Neural cell (in vitro differentiated cells): Measurements from ENCODE around the gene P2RX1. TPM values are rescaled to one million over a fixed set of nuclear protein-coding genes. Genes with fewer than 3 reads are reported as not detected.
A peak's percentile ranks its signal among the peaks of the same experiment; 100 is the strongest.

Experiments
- H2AFZ ChIP-seq: fragments of 200-600, 300-800 bp; sonication (generic), shearing (Covaris generic); 2 replicates; pipeline ENCODE4 v1.6.0; 2014; ENCODE audit warnings: low read depth, mild to moderate bottlenecking, antibody characterized with exemption, low read length, moderate library complexity
- H3F3A ChIP-seq: fragments of 200-600 bp; shearing (Covaris generic); 2 replicates; pipeline ENCODE4 v1.6.1; 2016; ENCODE audit warnings: mild to moderate bottlenecking, moderate library complexity, mixed read lengths, antibody characterized with exemption, low read length; ENCODE audit not compliant: insufficient read depth, poor library complexity, severe bottlenecking
- H3K27ac ChIP-seq: fragments of 200-600, 300-800 bp; sonication (generic), shearing (Covaris generic); 2 replicates; pipeline ENCODE4 v1.5.1; 2014; ENCODE audit warnings: mild to moderate bottlenecking, low read length, moderate library complexity
- H3K27me3 ChIP-seq: fragments of 300-800, 200-600 bp; sonication (generic), shearing (Covaris generic); 2 replicates; pipeline ENCODE4 v1.6.0; 2014; ENCODE audit warnings: mild to moderate bottlenecking, low read depth, low read length, moderate library complexity; ENCODE audit not compliant: insufficient read depth
- H3K36me3 ChIP-seq: fragments of 300-800, 200-600 bp; sonication (generic), shearing (Covaris generic); 2 replicates; pipeline ENCODE4 v1.5.1; 2014; ENCODE audit warnings: mild to moderate bottlenecking, antibody characterized with exemption, low read length, moderate library complexity; ENCODE audit not compliant: insufficient read depth
- H3K4me2 ChIP-seq: fragments of 300-800, 200-600 bp; sonication (generic), shearing (Covaris generic); 2 replicates; pipeline ENCODE4 v1.6.0; 2014; ENCODE audit warnings: mild to moderate bottlenecking, low read length
- H3K4me3 ChIP-seq: fragments of 300-800, 200-600 bp; sonication (generic), shearing (Covaris generic); 2 replicates; pipeline ENCODE4 v1.5.1; 2014; ENCODE audit warnings: mild to moderate bottlenecking, low read length, moderate library complexity
- H3K79me2 ChIP-seq: fragments of 200-600 bp; shearing (Covaris generic); replicated peaks from 2 replicates; pipeline ENCODE4 v1.6.0; 2014; ENCODE audit warnings: mild to moderate bottlenecking, low read length, moderate library complexity; ENCODE audit not compliant: insufficient read depth
- H3K9ac ChIP-seq: fragments of 300-800, 200-600 bp; sonication (generic), shearing (Covaris generic); 2 replicates; pipeline ENCODE4 v1.6.1; 2016; ENCODE audit warnings: mild to moderate bottlenecking, low read length, mixed read lengths
- H3K9me2 ChIP-seq: fragments of 200-600 bp; shearing (Covaris generic); 2 replicates; pipeline ENCODE4 v1.6.1; 2016; ENCODE audit warnings: mild to moderate bottlenecking, low read length, mixed read lengths; ENCODE audit not compliant: insufficient read depth
- H3K9me3 ChIP-seq: fragments of 200-600, 300-800 bp; sonication (generic), shearing (Covaris generic); 2 replicates; pipeline ENCODE4 v1.6.1; 2016; ENCODE audit warnings: mild to moderate bottlenecking, mixed run types, low read length, moderate library complexity, mixed read lengths
- H4K20me1 ChIP-seq: fragments of 200-600 bp; shearing (Covaris generic); 2 replicates; pipeline ENCODE4 v1.6.1; 2016; ENCODE audit warnings: mild to moderate bottlenecking, mixed run types; ENCODE audit not compliant: insufficient read depth
- MXI1 ChIP-seq: fragments of 450-650 bp; conservative IDR thresholded peaks from 2 replicates; pipeline ENCODE4 v1.6.1; 2014; ENCODE audit warnings: antibody characterized with exemption, mild to moderate bottlenecking; ENCODE audit not compliant: poor library complexity, severe bottlenecking
- POLR2AphosphoS5 ChIP-seq: IDR thresholded peaks from 2 replicates; pipeline ENCODE4 v1.6.1; 2012
- RAD21 ChIP-seq: fragments of 450-650 bp; conservative IDR thresholded peaks from 2 replicates; pipeline ENCODE4 v1.6.1; 2014; ENCODE audit warnings: antibody characterized with exemption, mild to moderate bottlenecking, moderate library complexity
- SMC3 ChIP-seq: fragments of 450-650 bp; conservative IDR thresholded peaks from 2 replicates; pipeline ENCODE4 v1.6.1; 2014; ENCODE audit warnings: antibody characterized with exemption, mild to moderate bottlenecking, moderate library complexity; ENCODE audit not compliant: poor library complexity
- TAF1 ChIP-seq: IDR thresholded peaks from 2 replicates; pipeline ENCODE4 v1.6.1; 2012; ENCODE audit warnings: low read depth
- polyA plus RNA-seq: library from polyadenylated mRNA; depleted of rRNA; stranded (reverse); fragments of >200 nt; gene quantifications from 2 replicates; pipeline ENCODE4 v1.2.3, GENCODE V29; 2014
- TF ChIP-seq, protein P1 (sequence below): fragments of 450-650 bp; IDR thresholded peaks from 2 replicates; pipeline ENCODE4 v1.5.1; 2014; ENCODE audit warnings: antibody characterized with exemption, mild to moderate bottlenecking, moderate library complexity; ENCODE audit not compliant: poor library complexity, severe bottlenecking
- TF ChIP-seq, protein P2 (sequence below): IDR thresholded peaks from 2 replicates; pipeline ENCODE4 v1.6.1; 2012; ENCODE audit warnings: borderline replicate concordance

P2RX1 gene
- polyA plus RNA-seq, 1 donor from 2014 or later, result not detected

DNA sequence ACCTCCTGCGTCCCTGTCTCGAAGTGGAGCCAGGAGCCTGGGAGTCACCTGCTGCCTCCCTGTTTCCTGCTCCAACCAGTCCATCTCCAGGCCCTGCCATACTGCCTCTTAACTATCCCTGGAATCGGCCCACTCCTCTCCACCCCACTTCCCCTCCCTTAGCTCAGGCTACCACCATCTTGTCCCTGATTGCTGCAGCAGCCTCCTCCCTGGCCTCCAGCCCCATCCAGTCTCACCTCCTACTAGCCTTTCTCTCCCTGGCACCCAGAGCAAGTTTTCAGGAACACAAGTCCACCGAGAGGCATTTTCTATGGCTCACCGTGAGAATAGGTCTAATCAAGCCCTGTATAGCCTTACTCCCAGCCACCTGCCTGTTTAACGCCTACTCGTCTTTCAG is 22.5 kb downstream of the P2RX1 start:
- H3K9me3 ChIP-seq, result no peaks in the 10 kb centered on the region
- no peaks in the 10 kb centered on the region for H3K27me3 ChIP-seq
- TF ChIP-seq POLR2AphosphoS5 (no peak), TAF1 (no peak), MXI1 (no peak), RAD21 (no peak), SMC3 (no peak)
- TF ChIP-seq, protein P1, sequence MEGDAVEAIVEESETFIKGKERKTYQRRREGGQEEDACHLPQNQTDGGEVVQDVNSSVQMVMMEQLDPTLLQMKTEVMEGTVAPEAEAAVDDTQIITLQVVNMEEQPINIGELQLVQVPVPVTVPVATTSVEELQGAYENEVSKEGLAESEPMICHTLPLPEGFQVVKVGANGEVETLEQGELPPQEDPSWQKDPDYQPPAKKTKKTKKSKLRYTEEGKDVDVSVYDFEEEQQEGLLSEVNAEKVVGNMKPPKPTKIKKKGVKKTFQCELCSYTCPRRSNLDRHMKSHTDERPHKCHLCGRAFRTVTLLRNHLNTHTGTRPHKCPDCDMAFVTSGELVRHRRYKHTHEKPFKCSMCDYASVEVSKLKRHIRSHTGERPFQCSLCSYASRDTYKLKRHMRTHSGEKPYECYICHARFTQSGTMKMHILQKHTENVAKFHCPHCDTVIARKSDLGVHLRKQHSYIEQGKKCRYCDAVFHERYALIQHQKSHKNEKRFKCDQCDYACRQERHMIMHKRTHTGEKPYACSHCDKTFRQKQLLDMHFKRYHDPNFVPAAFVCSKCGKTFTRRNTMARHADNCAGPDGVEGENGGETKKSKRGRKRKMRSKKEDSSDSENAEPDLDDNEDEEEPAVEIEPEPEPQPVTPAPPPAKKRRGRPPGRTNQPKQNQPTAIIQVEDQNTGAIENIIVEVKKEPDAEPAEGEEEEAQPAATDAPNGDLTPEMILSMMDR, result no peak
- TF ChIP-seq, protein P2, sequence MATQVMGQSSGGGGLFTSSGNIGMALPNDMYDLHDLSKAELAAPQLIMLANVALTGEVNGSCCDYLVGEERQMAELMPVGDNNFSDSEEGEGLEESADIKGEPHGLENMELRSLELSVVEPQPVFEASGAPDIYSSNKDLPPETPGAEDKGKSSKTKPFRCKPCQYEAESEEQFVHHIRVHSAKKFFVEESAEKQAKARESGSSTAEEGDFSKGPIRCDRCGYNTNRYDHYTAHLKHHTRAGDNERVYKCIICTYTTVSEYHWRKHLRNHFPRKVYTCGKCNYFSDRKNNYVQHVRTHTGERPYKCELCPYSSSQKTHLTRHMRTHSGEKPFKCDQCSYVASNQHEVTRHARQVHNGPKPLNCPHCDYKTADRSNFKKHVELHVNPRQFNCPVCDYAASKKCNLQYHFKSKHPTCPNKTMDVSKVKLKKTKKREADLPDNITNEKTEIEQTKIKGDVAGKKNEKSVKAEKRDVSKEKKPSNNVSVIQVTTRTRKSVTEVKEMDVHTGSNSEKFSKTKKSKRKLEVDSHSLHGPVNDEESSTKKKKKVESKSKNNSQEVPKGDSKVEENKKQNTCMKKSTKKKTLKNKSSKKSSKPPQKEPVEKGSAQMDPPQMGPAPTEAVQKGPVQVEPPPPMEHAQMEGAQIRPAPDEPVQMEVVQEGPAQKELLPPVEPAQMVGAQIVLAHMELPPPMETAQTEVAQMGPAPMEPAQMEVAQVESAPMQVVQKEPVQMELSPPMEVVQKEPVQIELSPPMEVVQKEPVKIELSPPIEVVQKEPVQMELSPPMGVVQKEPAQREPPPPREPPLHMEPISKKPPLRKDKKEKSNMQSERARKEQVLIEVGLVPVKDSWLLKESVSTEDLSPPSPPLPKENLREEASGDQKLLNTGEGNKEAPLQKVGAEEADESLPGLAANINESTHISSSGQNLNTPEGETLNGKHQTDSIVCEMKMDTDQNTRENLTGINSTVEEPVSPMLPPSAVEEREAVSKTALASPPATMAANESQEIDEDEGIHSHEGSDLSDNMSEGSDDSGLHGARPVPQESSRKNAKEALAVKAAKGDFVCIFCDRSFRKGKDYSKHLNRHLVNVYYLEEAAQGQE, result no peak
- H3K36me3 ChIP-seq, result no peaks in the 10 kb centered on the region
- H3K27ac ChIP-seq, result no peak overlapping the region
- no peaks in the 10 kb centered on the region for H3K79me2 ChIP-seq
- peak overlapping the region; percentile 78 for H3K4me3 ChIP-seq
- peak overlapping the region; percentile 56 for H2AFZ ChIP-seq
- no peaks in the 10 kb centered on the region for H3F3A ChIP-seq
- peak overlapping the region; percentile 65 for H3K9ac ChIP-seq
- H3K4me2 ChIP-seq, result no peak overlapping the region
- H3K9me2 ChIP-seq, result no peaks in the 10 kb centered on the region
- no peaks in the 10 kb centered on the region for H4K20me1 ChIP-seq

DNA sequence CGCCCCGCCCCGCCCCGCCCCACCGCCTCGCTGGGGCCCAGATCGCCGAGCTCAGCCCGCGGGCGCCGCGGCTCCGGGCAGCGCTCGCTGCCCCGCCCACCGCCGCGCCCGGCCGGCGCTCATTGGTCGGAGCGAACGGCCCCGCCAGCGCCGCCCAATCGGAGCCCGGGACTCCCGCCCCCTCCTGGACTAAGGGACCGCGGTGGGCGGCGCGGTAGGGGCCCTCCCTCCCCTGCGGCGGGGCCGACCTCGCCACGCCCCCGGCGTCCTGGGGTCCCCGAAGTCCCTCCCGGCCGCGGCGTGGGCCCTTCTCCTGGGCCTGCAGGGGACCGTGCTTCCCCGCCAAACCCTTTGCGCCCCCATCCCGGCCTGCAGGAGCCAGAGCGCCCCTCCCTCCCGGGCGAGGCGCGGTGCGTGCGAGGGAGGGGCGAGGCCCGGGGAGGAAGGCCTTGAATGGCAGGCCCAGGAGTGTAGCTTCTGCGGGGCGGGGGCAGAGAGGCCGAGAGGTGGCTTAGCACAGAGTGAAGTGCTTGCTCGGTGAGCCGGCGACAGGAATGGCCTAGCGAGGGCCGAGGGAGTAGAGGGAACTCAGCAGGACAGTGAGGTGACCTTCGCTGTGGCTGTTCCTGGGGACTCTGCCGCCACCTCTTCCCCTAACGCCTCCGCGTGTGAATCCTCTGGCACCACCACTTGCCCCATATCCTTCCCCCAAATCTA is 23.1 kb downstream of the P2RX1 start, which contains the start of gene CAMKK1:
Gene CAMKK1 (minus strand): TSS at position 51 of the 717 bp plus-strand sequence. CDS start 7,366 bp downstream, outside the sequence.
- no peaks in the 10 kb centered on the region for H3K36me3 ChIP-seq
- H3K4me2 ChIP-seq, result peak within 1 kb of the TSS; percentile 51
- peak within 1 kb of the TSS; percentile 65 for H3K9ac ChIP-seq
- no peaks in the 10 kb centered on the region for H3F3A ChIP-seq
- peak within 1 kb of the TSS; percentile 24 for H3K27ac ChIP-seq
- no peaks in the 10 kb centered on the region for H3K9me3 ChIP-seq
- H3K4me3 ChIP-seq, result peak within 1 kb of the TSS; percentile 90
- H3K79me2 ChIP-seq, result no peaks in the 10 kb centered on the region
- no peaks in the 10 kb centered on the region for H4K20me1 ChIP-seq
- H3K9me2 ChIP-seq, result no peaks in the 10 kb centered on the region
- H2AFZ ChIP-seq, result peak within 1 kb of the TSS; percentile 56
- H3K27me3 ChIP-seq, result no peaks in the 10 kb centered on the region
- no peak for TF ChIP-seq MXI1
- TF ChIP-seq, protein P1, result peak; percentile 34
